Mesenchymal stem cell (in vitro differentiated cells and primary cell): ENCODE measurements around the gene GBF1.

ENCODE experiments used
- DNase-seq: peaks from one replicate; pipeline ENCODE4 v3.0.0-alpha.2; 2013
- H2AFZ ChIP-seq: one replicate; pipeline ENCODE4 v1.6.1; 2013; ENCODE audit warnings: low read depth, mild to moderate bottlenecking, control low read depth, inconsistent platforms, low read length, moderate library complexity
- H2AK5ac ChIP-seq: 2 replicates; pipeline ENCODE4 v1.6.1; 2013; ENCODE audit warnings: low read length, moderate library complexity, mild to moderate bottlenecking, inconsistent platforms; ENCODE audit not compliant: severe bottlenecking
- H2BK120ac ChIP-seq: one replicate; pipeline ENCODE4 v1.6.1; 2013; ENCODE audit warnings: low read depth, mild to moderate bottlenecking, inconsistent platforms, low read length, moderate library complexity
- H2BK12ac ChIP-seq, 2 experiments: one replicate each; pipeline ENCODE4 v1.6.1; 2013; ENCODE audit warnings: inconsistent platforms in 2 of 2, low read length in 2 of 2, mild to moderate bottlenecking in 2 of 2, moderate library complexity in 2 of 2, control low read depth in 1 of 2
- H2BK15ac ChIP-seq: one replicate; pipeline ENCODE4 v1.6.1; 2013; ENCODE audit warnings: mild to moderate bottlenecking, low read depth, inconsistent platforms; ENCODE audit not compliant: poor library complexity, severe bottlenecking
- H2BK5ac ChIP-seq: 2 replicates; pipeline ENCODE4 v1.6.1; 2013; ENCODE audit warnings: low read depth, mild to moderate bottlenecking, low read length, control low read depth, inconsistent platforms; ENCODE audit not compliant: poor library complexity, severe bottlenecking
- H3K14ac ChIP-seq, 2 experiments: one replicate each; pipeline ENCODE4 v1.6.1; 2013; ENCODE audit warnings: inconsistent platforms in 2 of 2, low read length in 2 of 2, control low read depth in 1 of 2, mild to moderate bottlenecking in 1 of 2, moderate library complexity in 1 of 2
- H3K18ac ChIP-seq, 2 experiments: one replicate each; pipeline ENCODE4 v1.6.1; 2013; ENCODE audit warnings: inconsistent platforms in 2 of 2, low read length in 2 of 2, control low read depth in 1 of 2, low read depth in 1 of 2, mild to moderate bottlenecking in 1 of 2
- H3K23ac ChIP-seq, 2 experiments: one replicate each; pipeline ENCODE4 v1.6.1; 2013; ENCODE audit warnings: inconsistent platforms in 2 of 2, low read length in 2 of 2, mild to moderate bottlenecking in 2 of 2, moderate library complexity in 2 of 2, control low read depth in 1 of 2
- H3K27ac ChIP-seq: 2 replicates; pipeline ENCODE4 v1.5.1; 2013; ENCODE audit warnings: mild to moderate bottlenecking, moderate library complexity, low read length, control low read depth, inconsistent platforms; ENCODE audit not compliant: poor library complexity, severe bottlenecking
- H3K27me3 ChIP-seq, 2 experiments: 2 replicates each; pipeline versions ENCODE4 v1.6.1 to v1.7.0; 2013; ENCODE audit warnings: low read length in 2 of 2, mild to moderate bottlenecking in 2 of 2, moderate library complexity in 2 of 2, control low read depth in 1 of 2, inconsistent platforms in 1 of 2; ENCODE audit not compliant: control insufficient read depth in 1 of 2, insufficient read depth in 1 of 2
- H3K36me3 ChIP-seq, 2 experiments: 2 replicates each; pipeline versions ENCODE4 v1.6.1 to v1.7.0; 2013; ENCODE audit warnings: low read length in 2 of 2, control low read depth in 1 of 2, inconsistent platforms in 1 of 2, low read depth in 1 of 2, mild to moderate bottlenecking in 1 of 2; ENCODE audit not compliant: insufficient read depth in 2 of 2, control insufficient read depth in 1 of 2
- H3K4ac ChIP-seq, 2 experiments: one replicate each; pipeline ENCODE4 v1.6.1; 2013; ENCODE audit warnings: inconsistent platforms in 2 of 2, low read length in 2 of 2, mild to moderate bottlenecking in 2 of 2, moderate library complexity in 2 of 2, control low read depth in 1 of 2, low read depth in 1 of 2
- H3K4me1 ChIP-seq: 2 replicates; pipeline ENCODE4 v1.6.1; 2013; ENCODE audit warnings: low read depth, low read length, control low read depth; ENCODE audit not compliant: control insufficient read depth, insufficient read depth
- H3K4me2 ChIP-seq: 2 replicates; pipeline ENCODE4 v1.6.1; 2013; ENCODE audit warnings: low read length, mild to moderate bottlenecking, inconsistent platforms; ENCODE audit not compliant: poor library complexity, severe bottlenecking
- H3K4me3 ChIP-seq, 2 experiments: 2 replicates each; pipeline versions ENCODE4 v1.5.1 to v1.7.0; 2013; ENCODE audit warnings: low read length in 2 of 2, mild to moderate bottlenecking in 2 of 2, control low read depth in 1 of 2, low read depth in 1 of 2; ENCODE audit not compliant: insufficient read depth in 1 of 2
- H3K79me1 ChIP-seq: replicated peaks from 2 replicates; pipeline ENCODE4 v1.6.1; 2013; ENCODE audit warnings: mild to moderate bottlenecking, control low read depth, low read length, inconsistent platforms; ENCODE audit not compliant: poor library complexity, severe bottlenecking
- H3K9ac ChIP-seq: 2 replicates; pipeline ENCODE4 v1.7.0; 2013; ENCODE audit warnings: mild to moderate bottlenecking, low read length, moderate library complexity
- H3K9me3 ChIP-seq: 2 replicates; pipeline ENCODE4 v1.7.0; 2013; ENCODE audit warnings: mild to moderate bottlenecking, low read length; ENCODE audit not compliant: control insufficient read depth
- H4K8ac ChIP-seq: one replicate; pipeline ENCODE4 v1.6.1; 2013; ENCODE audit warnings: inconsistent platforms, mild to moderate bottlenecking, low read length, moderate library complexity
- H4K91ac ChIP-seq: one replicate; pipeline ENCODE4 v1.6.1; 2013; ENCODE audit warnings: mild to moderate bottlenecking, low read length, inconsistent platforms
- WGBS: methylation state at CpG from one replicate; pipeline ENCODE4 v1.1.7; 2013; ENCODE audit warnings: mixed read lengths; 5-methylcytosine and 5-hydroxymethylcytosine counted together

The GBF1 gene

GRCh38 chr10:102419269-102420180 lies 174.2 kb downstream of the GBF1 start:
- Histone ChIP-seq H3K79me1 (peaks cover 14% of the 10 kb centered on the region), H3K9ac (no peak overlapping the region), H3K4me1 (peaks cover 33% of the 10 kb centered on the region), H2BK5ac (no peak overlapping the region), H2AK5ac (no peak overlapping the region), H2BK12ac (no peak overlapping the region), H3K14ac (no peak overlapping the region), H3K4ac (no peak overlapping the region), H3K36me3 (peaks cover 17 to 24% of the 10 kb centered on the region in 2 experiments), H2AFZ (no peak overlapping the region), H3K23ac (no peak overlapping the region), H4K91ac (no peak overlapping the region), H4K8ac (no peak overlapping the region), H3K27ac (no peak overlapping the region), H3K4me3 (peak overlapping the region; percentile 47 to 94), H3K4me2 (peak overlapping the region; percentile 96), H2BK120ac (no peak overlapping the region), H2BK15ac (no peak overlapping the region), H3K18ac (no peak overlapping the region), H3K9me3 (no peaks in the 10 kb centered on the region), H3K27me3 (peaks cover 41 to 45% of the 10 kb centered on the region in 2 experiments)
- 3% methylated on average over 32 of the region's 54 CpGs for WGBS
- DNase-seq = peak; percentile 29

- Histone ChIP-seq H3K27ac (peak overlapping the region; percentile 97), H3K4me2 (peak overlapping the region; percentile 96), H3K4me3 (peak overlapping the region; percentile 85 to 94), H3K9me3 (no peaks in the 10 kb centered on the region), H2AFZ (no peak overlapping the region), H3K4me1 (peaks cover 33% of the 10 kb centered on the region), H3K27me3 (peaks cover 35 to 38% of the 10 kb centered on the region in 2 experiments), H3K36me3 (peaks cover 22 to 30% of the 10 kb centered on the region in 2 experiments), H3K23ac (no peak overlapping the region), H3K9ac (peak overlapping the region; percentile 73), H2BK15ac (no peak overlapping the region), H2AK5ac (no peak overlapping the region), H4K91ac (no peak overlapping the region), H3K79me1 (peaks cover 18% of the 10 kb centered on the region), H2BK5ac (no peak overlapping the region), H4K8ac (no peak overlapping the region), H2BK120ac (no peak overlapping the region), H3K14ac (no peak overlapping the region), H3K4ac (no peak overlapping the region), H2BK12ac (no peak overlapping the region), H3K18ac (no peak overlapping the region)
- DNase-seq = no peak
- WGBS = 0% methylated on average over 8 of the region's 21 CpGs
Measured at GRCh38 chr10:102420181-102420713, 174.9 kb downstream of the GBF1 start.

GRCh38 chr10:102420714-102421506 lies 175.6 kb downstream of the GBF1 start, which contains the start of gene FBXL15:
TSS of gene FBXL15 (plus strand) at chr10:102420836. CDS start at chr10:102421130, 294 bp downstream.
- peak within 1 kb of the TSS; percentile 95 for H4K91ac ChIP-seq

More at GRCh38 chr10:102420714-102421506, 175.6 kb downstream of the GBF1 start, which contains the start of gene FBXL15:
- Histone ChIP-seq H4K8ac (peak within 1 kb of the TSS; percentile 96), H3K4me3 (peak within 1 kb of the TSS; percentile 85 to 94), H3K36me3 (peaks cover 22 to 30% of the 10 kb centered on the region in 2 experiments), H2BK15ac (peak within 1 kb of the TSS; percentile 68), H2BK5ac (peak within 1 kb of the TSS; percentile 10), H3K14ac (peak within 1 kb of the TSS in 1 of 2 experiments; percentile 71), H2BK12ac (peak within 1 kb of the TSS; percentile 24 to 31), H2AK5ac (no peak within 1 kb of the TSS), H3K79me1 (peaks cover 22% of the 10 kb centered on the region), H3K27ac (peak within 1 kb of the TSS; percentile 97), H3K27me3 (peaks cover 29 to 32% of the 10 kb centered on the region in 2 experiments), H2AFZ (peak within 1 kb of the TSS; percentile 91), H3K9me3 (no peaks in the 10 kb centered on the region), H3K23ac (peak within 1 kb of the TSS; percentile 26 to 70), H3K18ac (peak within 1 kb of the TSS; percentile 85 to 93), H3K9ac (peak within 1 kb of the TSS; percentile 73), H3K4ac (peak within 1 kb of the TSS; percentile 83 to 88), H3K4me2 (peak within 1 kb of the TSS; percentile 98), H3K4me1 (peaks cover 33% of the 10 kb centered on the region), H2BK120ac (no peak within 1 kb of the TSS)
- peak; percentile 98 for DNase-seq
- WGBS = under 1% methylated on average over 63 of the region's 66 CpGs
